C4-2B (cell line): Measurements from ENCODE around the gene MPV17L.
"Not testable (repeated sequence)": the region's sequence is repeated elsewhere in the genome, so short reads cannot be mapped to it uniquely, and the experiment has no call there.

Experiments
- ZFX ChIP-seq: fragments of 450-650 bp; IDR thresholded peaks from 2 replicates; pipeline ENCODE4 v1.6.1; 2017
- TF ChIP-seq, protein P1 (sequence below): fragments of 450-650 bp; conservative IDR thresholded peaks from 2 replicates; pipeline ENCODE4 v1.5.1; 2017; ENCODE audit warnings: mild to moderate bottlenecking

DNA sequence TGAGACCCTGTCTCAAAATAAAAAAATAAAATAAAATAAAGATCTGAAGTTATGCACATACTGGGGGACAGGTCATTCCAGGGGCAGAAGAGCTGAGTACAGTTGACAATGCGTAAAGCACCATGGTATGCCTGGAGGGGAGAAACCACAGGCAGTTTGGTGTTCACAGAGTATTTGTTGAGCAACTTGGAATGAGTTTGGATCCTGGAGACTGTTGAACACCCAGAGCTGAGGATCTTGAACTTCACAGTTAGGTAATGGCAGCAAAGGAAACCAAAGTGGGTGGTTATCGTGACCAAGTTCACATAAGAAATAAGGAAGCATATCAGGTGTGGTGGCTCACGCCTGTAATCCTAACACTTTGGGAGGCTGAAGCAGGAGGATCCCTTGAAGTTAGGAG is 8.5 kb downstream of the MPV17L start:
- TF ChIP-seq, protein P1, sequence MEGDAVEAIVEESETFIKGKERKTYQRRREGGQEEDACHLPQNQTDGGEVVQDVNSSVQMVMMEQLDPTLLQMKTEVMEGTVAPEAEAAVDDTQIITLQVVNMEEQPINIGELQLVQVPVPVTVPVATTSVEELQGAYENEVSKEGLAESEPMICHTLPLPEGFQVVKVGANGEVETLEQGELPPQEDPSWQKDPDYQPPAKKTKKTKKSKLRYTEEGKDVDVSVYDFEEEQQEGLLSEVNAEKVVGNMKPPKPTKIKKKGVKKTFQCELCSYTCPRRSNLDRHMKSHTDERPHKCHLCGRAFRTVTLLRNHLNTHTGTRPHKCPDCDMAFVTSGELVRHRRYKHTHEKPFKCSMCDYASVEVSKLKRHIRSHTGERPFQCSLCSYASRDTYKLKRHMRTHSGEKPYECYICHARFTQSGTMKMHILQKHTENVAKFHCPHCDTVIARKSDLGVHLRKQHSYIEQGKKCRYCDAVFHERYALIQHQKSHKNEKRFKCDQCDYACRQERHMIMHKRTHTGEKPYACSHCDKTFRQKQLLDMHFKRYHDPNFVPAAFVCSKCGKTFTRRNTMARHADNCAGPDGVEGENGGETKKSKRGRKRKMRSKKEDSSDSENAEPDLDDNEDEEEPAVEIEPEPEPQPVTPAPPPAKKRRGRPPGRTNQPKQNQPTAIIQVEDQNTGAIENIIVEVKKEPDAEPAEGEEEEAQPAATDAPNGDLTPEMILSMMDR: not testable (repeated sequence)
- TF ChIP-seq ZFX: not testable (repeated sequence)
